ENCODE data around the gene E2F4.

Gene E2F4

GRCh38 chr16:67195676-67196075, 3.7 kb downstream of the E2F4 start:
- H3K27ac ChIP-seq, result no peak overlapping the region
- peaks cover 53% of the 10 kb centered on the region for H3K36me3 ChIP-seq (replicated peaks)
- no peak for TF ChIP-seq CTCF (IDR thresholded peaks at IDR 0.05; ENCODE audit: low read depth, low read length, missing control alignments)
- H3K27me3 ChIP-seq (replicated peaks), result no peaks in the 10 kb centered on the region
- DNase-seq, result no peak
- H3K4me3 ChIP-seq (ENCODE audit: low read depth, low read length), result no peak overlapping the region
- in situ Hi-C loops (cut with HindIII; ENCODE audit: low pct_ligation_motif_present, low sequenced_read_pairs), result no loop called here

GRCh38 chr16:67196881-67197280, 4.9 kb downstream of the E2F4 start:
- Histone ChIP-seq H3K27me3 (replicated peaks) (no peaks in the 10 kb centered on the region), H3K36me3 (replicated peaks) (peaks cover 60% of the 10 kb centered on the region), H3K27ac (no peak overlapping the region), H3K4me3 (ENCODE audit: low read depth, low read length) (no peak overlapping the region)
- in situ Hi-C loops (cut with HindIII; ENCODE audit: low pct_ligation_motif_present, low sequenced_read_pairs), result no loop called here
- DNase-seq, result no peak
- TF ChIP-seq CTCF (IDR thresholded peaks at IDR 0.05; ENCODE audit: low read depth, low read length, missing control alignments), result no peak

- Histone ChIP-seq H3K27me3 (replicated peaks) (no peaks in the 10 kb centered on the region), H3K27ac (no peak overlapping the region), H3K36me3 (replicated peaks) (peaks cover 64% of the 10 kb centered on the region), H3K4me3 (ENCODE audit: low read depth, low read length) (no peak overlapping the region)
- no peak for TF ChIP-seq CTCF (IDR thresholded peaks at IDR 0.05; ENCODE audit: low read depth, low read length, missing control alignments)
- in situ Hi-C loops (cut with HindIII; ENCODE audit: low pct_ligation_motif_present, low sequenced_read_pairs), result no loop called here
- no peak for DNase-seq
These were observed 5.7 kb downstream of the E2F4 start for GRCh38 chr16:67197704-67198103.

- no peak for DNase-seq
- Histone ChIP-seq H3K36me3 (replicated peaks) (peaks cover 63% of the 10 kb centered on the region), H3K4me3 (ENCODE audit: low read depth, low read length) (no peak overlapping the region), H3K27ac (no peak overlapping the region), H3K27me3 (replicated peaks) (no peaks in the 10 kb centered on the region)
- TF ChIP-seq CTCF (IDR thresholded peaks at IDR 0.05; ENCODE audit: low read depth, low read length, missing control alignments), result peak; percentile 88
- in situ Hi-C loops (cut with HindIII; ENCODE audit: low pct_ligation_motif_present, low sequenced_read_pairs), result no loop called here
These were observed 6.3 kb downstream of the E2F4 start for GRCh38 chr16:67198238-67198734.

GRCh38 chr16:67199011-67199807, 7.3 kb downstream of the E2F4 start, which contains the start of gene ELMO3:
TSS of gene ELMO3 (plus strand) at chr16:67199131. CDS start at chr16:67199327, 196 bp downstream.
- Histone ChIP-seq H3K4me3 (ENCODE audit: low read depth, low read length) (no peak within 1 kb of the TSS), H3K36me3 (replicated peaks) (peaks cover 61% of the 10 kb centered on the region), H3K27ac (no peak within 1 kb of the TSS), H3K27me3 (replicated peaks) (no peaks in the 10 kb centered on the region)
- in situ Hi-C loops (cut with HindIII; ENCODE audit: low pct_ligation_motif_present, low sequenced_read_pairs), result no loop called here
- TF ChIP-seq CTCF (IDR thresholded peaks at IDR 0.05; ENCODE audit: low read depth, low read length, missing control alignments), result peak; percentile 47
- no peak for DNase-seq
